DMS 273 (cell line): Measurements from ENCODE around the gene FZD7.
A peak's percentile ranks its signal among the peaks of the same experiment; 100 is the strongest.

Source experiments
- DNase-seq: peaks from one replicate; lab custom pipeline; 2025; ENCODE audit not compliant: unreplicated experiment; lab: John Stamatoyannopoulos, UW

The FZD7 gene

DNA sequence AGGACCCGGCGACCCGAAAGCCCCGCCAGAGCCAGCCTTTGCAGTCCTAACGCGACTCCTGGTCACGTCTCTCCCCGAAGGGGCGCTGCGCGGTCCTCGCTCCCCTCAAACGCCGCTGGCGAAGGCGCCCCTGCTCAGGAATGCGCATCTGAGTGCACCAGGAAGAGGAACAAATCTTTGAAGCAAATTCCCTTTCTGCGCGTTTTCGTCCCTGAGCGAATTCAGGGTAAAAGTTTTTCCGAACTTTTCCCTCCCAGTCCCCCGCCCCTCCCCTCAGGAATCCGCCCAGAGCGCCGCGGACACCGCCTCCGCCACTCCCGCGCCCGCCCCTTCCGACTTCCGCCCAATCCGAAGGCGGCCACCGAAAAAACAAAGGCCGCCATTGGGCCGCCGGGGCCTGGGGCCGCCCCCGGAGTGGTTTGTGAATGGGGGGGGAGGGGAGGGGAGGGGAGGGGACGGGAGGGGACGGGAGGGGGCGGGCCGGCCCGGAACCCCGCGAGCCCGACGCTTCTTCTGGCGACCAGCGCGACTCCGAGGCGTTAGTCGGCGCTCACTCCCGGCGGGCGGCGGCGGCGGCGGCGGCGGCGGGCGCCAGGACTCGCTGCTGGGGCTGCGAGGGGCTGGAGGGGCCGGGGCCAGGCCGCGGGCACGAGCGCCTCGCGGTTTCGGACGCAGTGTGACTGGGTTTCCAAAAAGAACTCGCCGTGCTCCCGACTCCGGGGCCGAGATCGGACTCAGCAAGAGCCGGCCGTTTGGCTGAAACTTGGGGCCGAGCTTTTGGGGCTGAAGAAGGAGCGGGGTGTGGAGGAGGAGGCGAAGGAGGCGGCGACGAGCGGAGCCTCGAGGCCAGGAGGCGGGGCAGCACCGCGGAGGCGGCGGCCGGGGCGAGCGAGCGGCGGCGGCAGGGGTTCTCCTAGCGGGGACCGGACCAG, at the start of gene FZD7:
Gene FZD7, plus strand, starts transcription at position 539 of the 932 bp plus-strand sequence. CDS start 793 bp downstream, outside the sequence.
- DNase-seq = peak; percentile 96

DNA sequence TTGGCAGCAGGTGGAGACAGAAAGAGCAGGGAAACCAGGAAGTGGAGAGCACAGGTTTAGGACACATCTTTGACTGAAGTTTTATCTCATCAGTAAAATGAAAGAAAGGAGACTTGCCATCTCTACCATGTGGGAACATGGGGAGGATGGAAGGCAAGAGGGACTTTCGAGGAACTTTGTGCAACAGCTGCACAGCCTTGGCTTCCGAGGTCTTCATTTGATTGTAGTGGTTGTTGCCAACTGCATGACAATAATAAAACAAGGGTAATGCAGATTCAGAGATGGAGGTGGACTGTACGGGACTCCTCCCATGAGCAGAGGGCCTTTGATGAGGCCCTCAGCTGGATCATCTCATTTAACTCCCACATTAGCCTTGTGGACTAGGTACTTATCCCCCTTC, 49.3 kb upstream of the FZD7 start:
- DNase-seq = no peak

DNA sequence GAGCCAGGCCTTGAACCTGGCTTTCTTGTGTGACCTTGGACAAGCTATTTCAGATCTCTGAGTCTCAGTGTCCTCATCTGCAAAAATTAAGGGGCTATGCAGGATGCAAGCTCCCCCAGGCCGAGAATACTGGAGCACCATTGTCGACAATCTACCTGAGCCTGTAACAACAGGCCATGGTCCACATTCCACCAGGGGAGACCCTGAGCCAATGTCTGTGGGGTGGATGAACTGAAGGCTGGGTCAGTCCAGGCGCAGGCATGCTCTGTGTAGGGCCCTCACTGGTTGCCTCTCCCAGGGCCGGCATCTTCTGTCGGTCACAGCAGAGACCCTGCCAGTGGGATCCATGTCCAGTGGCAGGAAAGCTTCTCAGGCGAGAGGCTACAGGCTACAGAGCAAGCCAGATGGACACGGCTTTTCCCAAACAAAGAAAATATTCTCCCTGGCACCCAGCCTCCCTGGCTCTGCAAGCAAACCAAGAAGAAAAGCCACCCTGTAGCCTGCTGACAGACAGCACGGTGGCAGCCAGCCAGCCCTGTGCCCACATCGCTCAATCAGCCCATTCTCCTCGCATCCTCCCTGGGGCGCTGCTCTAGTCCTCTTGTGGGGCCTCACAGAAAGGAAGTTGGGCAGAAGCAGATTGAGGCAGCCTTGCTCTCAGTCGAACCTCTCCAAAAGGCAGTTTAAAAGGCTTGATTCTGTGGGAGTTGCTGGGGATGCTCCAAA, 48.7 kb upstream of the FZD7 start:
- DNase-seq = peak; percentile 89

DNA sequence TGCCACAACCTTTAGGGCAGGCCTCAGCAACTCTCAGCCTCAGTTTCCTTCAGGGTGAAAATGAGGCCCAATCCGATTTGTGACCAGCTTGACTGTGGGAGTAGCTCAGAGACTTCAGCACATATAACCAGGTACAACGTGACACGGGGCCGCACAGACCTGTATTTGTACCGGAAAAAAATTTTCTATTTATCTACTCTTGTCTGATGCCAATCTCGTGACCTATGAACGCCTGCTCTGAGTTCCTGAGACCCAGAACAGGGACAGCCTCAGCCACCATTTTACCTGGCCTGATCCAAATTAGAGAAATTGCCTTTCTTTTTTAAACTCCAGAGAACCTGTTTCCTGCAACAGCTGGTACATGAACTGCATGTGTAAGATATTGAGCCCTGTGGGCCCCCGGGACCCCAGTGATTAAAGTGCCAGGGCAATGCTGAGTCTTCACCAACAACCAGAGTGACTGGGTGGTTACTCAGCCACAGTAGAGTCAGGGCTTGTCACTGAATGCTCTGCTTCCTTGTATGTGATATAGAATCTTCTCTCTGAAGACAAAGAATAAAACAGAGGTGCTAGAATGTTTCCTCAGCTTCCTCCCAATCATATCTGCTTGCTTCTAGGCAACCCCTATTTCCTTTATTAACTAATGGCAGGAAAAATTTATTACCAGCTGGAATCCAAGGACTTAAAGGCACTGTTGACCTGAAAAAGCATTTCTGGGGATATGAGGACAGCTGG, 47.8 kb upstream of the FZD7 start:
- peak; percentile 46 for DNase-seq

DNA sequence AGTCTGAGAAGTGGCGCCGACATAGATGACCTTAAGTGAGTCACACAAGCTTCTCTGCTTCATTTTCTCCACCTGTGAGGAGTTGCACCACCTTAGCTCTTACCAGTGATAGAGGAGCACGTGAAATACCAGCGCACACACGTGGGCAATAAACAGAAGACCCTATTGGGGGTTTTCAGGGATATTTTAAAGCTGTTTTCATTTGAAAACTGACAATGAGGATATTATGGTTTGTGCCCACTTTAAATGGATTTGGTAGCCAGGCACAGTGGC, 47.3 kb upstream of the FZD7 start:
- no peak for DNase-seq

DNA sequence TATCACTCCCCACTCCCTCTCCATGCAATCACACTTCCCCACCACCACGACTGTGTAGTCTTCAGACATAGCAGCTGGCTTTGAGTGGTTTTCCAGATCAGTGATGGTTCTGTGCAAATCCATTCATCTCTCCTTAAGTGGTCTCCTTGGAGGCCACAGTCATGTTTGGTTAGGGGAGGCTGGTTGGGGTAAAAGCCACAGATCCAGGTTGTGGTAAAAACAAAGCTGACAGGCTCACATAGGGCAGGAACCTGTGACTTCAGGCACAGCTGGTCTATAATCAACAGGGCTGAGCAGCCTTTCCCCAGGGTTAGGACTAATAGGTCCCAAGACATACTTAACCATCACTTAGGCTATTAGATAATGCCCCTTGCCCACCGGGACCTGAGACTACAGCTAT, 46.2 kb upstream of the FZD7 start:
- DNase-seq = no peak

DNA sequence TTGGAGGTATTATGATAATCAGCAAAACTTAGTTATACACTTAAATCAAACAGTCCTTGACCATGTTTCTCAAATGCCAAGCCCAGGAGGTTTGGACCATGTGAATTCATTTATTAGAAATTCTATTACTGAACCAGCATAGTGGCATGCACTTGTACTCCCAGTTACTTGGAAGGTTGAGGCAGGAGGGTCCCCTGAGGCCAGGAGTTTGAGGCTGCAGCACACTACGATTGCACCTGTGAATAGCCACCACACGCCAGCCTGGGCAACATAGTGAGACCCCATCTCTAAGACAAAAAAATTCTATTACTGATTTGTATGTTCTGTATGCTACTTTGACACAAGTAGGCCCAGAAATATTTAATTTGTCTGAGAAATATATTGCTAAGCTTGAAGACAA, 43.6 kb upstream of the FZD7 start:
- DNase-seq = no peak

DNA sequence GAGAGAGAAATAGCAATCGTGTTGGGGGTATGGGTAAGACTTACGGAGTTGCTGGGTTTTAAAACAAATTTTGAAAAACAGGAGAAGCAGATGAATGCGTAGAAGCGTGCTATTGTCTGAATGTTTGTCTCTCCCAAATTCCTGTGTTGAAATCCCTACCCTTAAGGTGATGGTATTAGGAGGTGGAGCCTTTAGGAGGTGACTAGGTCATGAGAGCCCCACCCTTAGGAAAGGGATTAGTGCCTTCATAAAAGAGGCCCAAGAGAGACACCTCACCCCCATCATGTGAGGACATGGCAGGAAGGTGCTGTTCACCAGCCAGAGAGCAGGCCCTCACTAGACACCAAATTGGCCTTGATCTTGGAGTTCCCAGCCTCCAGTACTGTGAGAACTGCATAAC, 40.7 kb upstream of the FZD7 start:
- no peak for DNase-seq

DNA sequence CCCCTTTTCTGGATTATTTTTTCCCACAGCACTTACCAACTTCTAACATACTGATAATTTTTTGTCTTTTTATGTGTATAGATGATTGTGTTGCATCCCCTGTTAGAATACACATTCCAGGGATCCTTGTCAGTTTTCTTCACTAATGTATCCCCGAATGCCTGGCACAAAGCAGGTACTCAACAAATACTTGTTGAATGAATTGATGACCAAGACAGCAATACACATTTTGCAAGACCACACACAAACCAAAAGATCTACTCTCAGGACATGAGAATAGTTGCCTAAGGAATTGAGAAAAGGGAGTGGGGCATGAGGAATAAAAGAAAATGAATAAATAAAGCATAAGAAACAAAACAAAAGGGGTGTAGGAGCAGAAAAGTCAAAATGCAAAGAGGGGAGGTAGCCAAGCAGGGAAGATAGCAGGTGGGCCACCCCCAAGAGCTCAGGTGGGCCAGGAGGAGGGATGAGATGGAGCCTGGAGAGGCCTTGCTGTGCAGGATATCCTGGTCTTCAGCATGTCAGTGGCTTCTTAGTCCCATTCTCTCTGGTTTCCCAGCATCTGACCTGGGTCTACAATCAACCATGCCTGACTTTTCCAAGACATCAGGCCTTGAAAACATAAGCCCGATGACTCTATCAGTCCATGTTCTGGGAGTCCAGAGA, 38.5 kb upstream of the FZD7 start:
- DNase-seq = no peak

DNA sequence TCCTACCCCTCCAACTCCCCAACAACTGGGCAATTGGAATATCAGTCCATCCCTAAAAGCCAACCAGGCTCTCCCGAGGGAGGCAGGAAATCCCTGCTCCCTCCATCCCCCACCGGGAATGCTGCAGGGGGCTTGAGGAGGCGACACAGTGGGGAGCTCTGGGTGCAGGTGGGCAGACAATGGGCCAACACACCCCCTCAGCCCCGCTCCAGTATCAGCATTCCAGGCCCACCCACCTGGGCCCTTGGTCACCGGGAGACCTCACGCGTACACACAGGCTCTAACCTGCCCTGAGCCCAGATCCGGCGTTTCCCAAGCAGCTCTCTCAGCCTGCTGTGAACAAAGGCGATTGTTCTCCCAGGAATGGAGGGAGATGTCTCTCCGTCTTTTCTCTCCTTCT, 37.6 kb upstream of the FZD7 start:
- no peak for DNase-seq

DNA sequence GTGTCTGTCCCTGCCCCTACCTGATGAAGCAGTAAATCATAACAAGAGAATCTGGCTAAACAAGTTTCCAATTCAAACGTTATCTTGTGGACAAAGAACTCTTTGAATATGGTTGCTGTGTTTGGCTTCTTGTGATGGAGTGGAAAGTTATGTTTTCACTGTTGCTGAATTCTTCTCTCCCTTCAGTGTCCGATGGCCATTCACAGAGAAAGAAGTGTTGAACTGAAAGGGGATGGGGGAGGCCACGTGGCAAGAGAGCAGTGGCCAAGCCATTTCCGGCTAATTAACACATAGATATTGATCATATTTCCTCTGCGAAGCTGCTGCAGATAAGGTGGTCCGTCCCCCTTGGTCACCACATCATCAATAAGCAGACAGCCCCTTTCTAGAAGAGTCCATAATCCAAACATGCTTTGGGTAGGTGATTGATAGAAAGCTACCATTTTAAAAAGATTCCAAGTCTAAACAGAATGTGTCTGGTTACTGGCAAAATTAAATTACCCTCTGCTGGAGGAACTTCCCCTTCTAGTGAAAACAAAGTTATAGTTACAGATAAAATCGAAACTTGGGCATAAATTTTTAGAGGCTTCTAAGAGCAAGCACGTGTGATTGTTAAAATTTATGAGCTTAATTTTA, 36.9 kb upstream of the FZD7 start:
- DNase-seq = no peak

DNA sequence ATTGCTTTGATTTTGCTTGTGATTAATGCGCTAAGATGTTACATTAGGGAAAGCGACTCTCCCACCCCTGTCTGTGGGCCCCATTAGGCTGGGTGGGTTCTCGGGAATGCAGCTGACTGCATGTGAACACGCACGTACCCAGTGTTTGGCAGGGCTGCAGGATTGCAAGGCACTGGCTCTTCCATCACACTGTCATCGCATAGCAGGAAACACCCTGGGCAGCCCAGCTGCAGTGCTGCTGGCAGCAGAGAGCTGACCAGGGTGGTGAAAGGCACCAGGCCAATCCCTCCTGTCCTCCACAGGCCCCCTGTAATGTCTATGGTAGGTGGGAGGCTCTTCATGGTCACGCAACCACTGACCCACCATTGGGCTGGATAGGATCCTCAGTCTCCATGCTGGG, 34.4 kb upstream of the FZD7 start:
- DNase-seq = no peak

DNA sequence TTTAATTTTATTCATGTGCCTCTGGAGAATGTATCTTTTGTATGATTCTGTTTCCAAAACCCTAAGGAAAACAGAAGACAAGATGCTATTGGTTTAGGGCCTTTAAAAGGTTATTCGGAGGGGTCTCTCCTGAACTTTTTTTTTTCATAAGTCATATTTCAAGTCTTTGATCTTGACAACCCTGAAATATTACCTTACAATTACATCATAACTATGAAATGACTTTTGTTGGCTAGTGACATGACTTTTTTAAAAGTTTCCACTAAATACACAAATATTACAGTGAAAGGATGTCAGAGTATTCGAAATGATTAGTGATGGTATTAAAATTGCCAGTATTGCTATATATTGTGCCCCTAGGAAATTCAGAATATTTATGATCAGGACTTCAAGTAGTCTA, 31.8 kb upstream of the FZD7 start:
- DNase-seq = no peak

DNA sequence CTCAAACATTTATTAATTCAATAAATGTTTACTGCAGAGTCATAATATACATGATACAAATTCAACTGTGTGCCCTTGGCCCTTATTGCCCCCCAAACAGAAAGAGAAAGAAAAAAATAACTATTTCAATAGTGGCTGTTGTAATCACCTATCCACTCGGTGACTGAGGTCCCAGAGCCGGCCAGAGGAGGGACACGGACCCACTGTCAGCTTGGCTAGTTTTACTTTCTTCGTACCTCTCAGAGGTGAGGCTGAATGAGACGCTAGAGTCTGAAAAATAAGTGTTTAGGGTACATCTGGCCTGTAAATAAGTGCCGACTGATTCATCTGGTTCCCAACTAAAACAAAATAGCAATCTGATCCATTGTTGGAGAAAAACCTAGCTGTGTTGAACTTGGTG, 31.3 kb upstream of the FZD7 start:
- DNase-seq = no peak

DNA sequence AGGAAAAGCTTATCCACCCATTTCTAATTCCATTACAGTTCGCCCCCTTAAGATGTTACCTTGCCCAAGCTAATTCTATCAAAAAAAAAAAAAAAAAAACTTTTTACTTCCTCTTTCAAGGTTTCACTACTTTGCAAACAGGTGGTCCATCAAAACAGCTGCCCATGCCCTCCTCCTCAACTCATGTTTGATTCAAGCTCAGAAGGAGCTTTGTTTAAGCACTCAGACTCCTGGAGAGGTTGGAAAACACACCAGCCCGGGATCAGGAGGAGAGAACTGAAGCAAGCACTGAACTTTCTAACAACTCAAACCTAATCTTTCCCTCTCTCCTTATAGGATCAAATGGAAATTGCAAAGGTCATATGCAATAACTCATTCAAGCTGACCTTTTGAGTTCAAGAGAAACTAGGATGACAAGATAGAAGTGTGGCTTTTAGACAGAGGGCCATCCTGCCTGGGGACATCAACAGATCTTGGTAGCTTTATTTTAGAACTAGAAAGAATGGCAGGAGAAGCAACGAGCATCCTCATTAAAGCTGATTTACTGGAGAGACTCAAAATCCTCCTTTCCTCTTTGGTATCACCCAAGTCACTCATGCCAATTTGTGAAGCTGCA, 28.3 kb upstream of the FZD7 start:
- DNase-seq = no peak

DNA sequence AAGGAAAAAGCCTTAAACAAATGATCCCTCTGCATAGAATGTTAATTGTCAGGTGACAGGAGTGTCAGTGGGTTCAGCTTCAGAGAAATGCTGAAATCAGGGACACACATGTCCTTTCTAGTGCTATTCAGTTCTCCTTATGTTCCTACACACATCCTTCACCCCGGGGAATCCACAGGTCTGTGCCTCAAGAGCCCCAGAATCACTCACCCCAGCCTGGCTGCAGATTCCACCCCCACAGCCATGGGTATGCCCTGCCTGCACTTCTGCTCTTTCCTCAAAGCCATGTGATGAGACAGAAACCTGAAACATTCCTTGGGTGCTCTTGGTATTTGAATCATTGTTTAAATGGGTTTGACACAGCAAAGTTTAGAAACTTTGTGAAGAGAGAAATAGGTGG, 27.4 kb upstream of the FZD7 start:
- DNase-seq = no peak

DNA sequence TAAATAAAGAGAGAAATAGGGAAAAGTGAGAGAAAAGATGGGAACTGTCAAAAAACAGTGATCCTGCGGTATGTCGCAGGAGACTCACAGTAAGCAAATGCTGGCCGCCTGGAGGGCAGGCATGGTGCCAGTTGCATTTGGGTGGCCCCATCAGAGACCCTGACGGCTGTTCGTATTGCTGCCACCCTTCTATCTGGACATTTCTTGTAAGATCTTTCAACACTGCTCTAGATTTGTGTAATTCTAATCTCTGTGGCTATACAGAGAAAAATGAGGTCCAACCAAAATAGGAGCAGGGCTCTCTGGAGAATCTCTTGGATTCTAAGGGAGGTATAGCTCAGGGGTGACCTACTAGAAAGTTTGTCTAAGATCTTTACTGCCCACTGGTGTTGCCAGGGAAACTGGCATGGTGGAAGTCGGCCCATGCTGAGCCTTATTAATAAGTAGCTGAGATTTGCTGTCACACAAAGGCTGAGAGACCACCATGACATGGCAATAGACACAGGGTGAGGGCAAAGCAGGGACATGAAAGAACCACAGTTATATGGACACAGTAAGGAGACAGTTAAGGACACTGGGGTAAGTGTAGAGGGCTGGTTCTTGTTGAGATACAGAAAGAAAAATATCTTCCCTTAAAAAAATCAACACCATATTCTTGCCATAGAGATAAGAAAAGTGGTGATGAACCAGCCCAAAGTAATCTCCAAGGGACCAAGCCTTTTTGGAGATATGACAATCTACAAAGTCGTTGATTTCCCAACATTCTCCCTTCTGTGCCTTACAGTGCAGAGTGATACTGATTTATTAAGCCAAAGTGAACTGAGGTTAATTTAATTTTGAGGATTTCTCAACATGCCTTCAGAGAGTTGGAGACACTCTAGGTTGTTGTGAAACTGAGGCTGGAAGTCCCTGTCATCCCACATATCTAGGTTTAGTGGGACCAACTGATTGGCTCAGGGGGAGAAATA, 26.4 kb upstream of the FZD7 start:
- peak; percentile 27 for DNase-seq

DNA sequence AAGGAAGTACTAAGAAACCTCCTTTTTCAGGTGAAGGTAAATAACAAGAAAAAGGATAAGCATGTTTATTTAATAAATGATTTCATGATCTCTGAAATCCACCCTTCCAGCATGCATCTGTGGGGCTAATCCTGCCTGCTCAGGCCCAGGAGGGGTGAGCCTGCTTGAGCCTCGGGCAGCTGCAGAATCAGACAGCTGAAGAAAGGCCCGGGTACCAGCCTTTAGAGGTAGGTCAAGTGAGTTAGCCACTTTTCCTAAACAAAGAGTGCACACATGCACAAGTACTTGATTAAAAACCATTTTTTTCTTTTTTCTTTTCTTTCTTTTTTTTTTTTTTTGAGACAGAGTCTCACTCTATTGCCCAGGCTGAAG, 25.7 kb upstream of the FZD7 start:
- no peak for DNase-seq

DNA sequence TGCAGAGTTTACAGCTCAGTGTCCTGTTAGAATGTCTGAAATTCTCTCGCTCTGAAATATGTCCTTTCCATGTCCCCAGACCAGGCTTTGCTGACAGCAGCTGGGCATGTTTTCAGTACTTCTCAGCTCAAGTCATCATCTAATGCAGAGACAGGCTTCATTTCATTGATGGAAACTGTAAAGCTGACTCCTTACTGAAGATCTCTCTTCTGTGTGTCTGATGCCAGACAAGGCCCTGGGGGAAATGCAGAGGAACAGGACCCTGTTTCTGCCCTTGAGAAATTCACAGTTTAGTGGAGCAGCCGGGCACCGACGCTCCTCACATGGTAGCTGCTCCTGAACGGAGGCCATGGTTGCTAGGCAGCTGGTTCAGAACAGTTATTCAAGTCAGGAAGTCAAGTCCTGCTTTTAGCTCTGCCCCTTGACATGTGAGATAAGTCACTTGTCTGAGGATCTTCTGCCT, 24.6 kb upstream of the FZD7 start:
- peak; percentile 41 for DNase-seq
